NCI-H1105 (cell line): ENCODE results near the gene SNAPC2.

Experiments used
- DNase-seq: peaks from one replicate; lab custom pipeline; 2025; lab: John Stamatoyannopoulos, UW

The SNAPC2 gene

DNA sequence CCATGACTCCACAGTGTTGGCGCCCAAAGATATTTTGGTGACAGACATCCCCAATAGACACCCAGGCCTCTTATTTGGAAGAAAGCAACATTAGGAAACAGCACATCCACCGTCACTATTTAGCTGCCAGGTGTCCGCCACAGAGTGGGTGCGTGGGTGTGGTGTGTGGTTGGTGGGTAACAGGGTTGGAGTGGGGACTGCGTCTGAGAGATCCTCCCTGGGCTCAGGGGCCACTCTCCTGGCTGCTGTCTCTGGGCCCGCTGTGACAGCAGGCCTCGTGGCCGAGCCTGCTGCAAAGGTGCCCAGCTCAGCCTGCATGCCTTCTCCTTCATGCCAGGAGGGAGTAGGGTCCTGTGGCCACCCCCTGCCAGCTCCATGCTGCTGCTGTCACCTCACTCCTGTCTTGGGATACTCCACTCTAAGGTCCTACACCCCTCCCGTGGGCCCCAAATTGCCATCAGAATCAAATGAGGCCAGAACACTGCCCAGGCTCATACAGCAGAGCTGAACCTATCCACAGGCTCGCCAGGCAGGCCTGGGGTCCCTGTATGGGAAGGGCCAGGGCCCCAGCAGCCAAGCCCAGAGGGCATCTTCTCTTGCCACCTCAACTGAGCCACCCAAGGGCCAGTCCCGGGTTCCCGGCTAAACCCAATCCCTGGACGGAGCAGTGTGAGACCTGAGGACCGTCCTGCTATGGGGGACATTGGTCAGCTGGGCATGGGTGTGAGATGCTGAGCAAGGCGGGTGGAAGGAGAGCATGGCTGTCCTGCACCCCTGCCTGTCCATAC is 48.1 kb downstream of the SNAPC2 start:
- DNase-seq: no peak

DNA sequence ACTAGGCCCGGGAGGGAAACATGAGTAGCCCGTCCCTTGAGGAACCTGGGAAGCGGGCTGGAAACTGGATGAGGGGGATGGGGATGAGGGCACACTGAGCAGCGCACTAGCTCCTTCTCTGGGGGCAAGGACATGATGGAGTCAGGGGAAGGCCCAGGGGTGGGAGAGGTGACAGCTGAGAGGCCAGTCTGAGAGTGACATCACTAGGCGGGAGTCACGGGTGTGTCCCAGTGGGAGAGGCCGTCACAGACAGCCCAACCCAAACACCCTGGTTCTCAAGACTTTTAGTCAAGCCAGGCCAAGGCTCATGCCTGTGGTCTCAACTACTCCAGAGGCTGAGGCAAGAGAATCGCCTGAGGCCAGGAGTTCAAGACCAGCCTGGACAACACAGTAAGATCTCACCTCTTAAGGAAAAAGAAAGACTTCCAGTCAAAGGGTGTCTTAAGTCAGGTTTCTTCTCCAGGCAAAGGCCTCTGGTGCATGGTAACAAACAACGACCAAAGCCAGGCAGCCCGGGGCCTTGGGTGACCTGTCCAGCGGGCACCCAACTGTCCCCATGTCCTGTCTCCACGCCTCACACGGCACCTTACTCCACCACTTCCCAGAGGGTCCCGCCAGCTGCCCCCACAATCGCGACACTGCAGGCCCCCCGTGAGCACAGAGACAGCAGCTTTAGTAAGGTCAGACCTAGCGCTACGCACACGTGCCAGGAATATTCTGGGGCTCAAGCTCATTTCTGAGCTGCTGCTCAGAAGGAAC is 48.8 kb downstream of the SNAPC2 start:
- no peak for DNase-seq

DNA sequence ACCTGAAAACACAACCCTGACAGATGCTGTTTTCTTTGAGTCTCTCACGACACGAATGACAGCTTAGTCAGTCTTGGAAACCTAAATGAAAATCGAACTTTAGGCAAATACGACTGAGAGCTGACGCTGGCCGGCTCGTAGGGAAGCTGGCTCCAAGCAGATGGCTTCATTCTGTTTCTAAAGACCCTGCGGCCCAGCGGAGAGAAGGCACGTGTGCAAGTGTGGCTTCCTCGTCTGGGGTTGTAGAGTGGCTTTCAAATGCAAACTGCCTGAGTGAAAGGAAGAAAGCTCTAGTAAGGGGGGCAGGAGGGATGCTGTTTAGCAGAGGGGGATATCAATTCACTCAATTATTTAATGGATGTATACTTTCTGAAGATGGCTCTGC is 49.4 kb downstream of the SNAPC2 start:
- DNase-seq: no peak

DNA sequence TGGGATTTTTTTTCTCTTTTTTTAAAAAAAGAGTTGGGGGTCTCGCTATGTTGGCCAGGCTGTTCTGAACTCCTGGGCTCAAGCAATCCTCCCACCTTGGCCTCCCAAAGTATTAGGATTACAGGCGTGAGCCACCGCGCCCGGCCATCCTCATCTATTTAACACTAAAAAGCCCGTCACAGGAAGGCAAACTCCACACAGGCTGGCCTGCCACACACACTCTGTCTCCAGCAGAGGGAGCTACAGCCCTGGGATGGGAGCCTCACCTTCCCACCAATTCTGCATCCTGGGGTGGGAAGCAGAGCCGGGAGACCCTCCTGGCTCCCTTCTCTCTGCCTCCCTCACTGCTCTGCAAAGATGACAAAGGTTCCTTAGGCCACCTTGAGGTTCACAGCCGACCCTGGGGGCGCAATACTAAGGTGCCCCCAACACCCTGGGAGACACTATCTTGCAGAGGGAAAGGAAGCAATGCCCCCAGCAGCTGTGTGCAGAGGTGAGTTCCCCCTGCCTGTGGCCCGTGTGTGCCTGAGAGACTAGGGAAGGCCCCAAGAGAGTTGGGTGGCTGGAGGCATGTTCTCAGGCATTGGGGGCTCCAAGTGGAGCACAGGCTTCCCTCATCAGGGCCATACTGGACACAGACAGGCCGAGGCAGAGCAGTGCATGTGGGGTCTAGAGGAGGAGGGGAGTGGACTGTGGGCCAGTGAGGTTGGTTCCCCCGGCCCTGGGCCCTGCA is 50.7 kb downstream of the SNAPC2 start:
- DNase-seq: no peak

DNA sequence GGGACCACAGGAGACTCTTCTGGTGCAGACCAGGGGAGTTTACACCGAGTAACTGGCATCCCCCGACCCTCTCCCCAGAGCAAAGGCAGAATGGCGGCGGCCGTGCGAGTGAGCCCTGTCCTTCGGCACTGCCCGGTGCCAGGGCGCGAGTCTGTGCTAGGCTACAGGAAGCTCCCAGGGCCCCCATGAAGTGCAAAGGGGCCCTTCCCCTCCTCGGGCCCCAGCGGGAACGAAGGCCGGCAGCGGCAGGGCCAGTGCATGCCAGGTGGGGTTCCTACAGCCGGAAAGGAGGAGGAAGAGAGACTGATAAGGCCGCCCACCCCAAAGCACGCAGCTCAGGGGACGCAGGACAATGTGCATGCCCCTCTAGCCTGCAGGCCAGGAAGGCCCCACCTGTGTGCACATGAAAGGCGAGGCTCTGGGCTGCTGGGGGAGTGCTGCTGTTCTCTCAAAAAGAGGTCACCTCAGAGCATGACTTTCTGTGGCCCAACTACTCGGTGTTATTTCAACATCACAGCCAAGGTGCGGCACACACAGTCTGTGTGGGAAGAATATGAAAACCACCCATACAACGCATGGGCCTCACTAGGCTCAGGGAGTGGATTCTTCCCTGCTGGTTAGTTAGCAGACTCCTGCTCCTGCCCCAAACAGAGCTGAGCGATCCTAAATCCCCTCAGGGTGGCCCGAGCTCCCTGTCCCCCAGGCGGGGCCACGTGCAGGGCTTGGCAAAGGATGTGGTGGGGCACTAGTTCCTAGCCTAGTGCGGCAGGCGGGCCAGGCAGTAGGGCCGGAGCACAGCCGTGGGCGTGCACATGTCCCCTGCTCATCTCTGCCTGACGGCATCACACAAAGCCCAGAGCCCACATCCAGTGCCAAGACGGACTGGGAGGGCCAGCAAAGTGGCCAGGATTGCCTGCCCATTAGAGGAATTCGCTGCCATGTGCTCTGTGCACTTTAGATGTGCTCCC is 51.7 kb downstream of the SNAPC2 start:
- DNase-seq: no peak
